ENCODE data around the gene RIOK2.
A peak's percentile ranks its signal among the peaks of the same experiment; 100 is the strongest.
"Not testable (repeated sequence)": the region's sequence is repeated elsewhere in the genome, so short reads cannot be mapped to it uniquely, and the experiment has no call there.

RIOK2 gene

GRCh38 chr5:97183100-97183929, at the start of gene RIOK2:
TSS of gene RIOK2 (minus strand) at chr5:97183247. CDS start at chr5:97183191, 56 bp downstream.
- DNase-seq, result peak; percentile 39 to 95 (median 85)

DNA sequence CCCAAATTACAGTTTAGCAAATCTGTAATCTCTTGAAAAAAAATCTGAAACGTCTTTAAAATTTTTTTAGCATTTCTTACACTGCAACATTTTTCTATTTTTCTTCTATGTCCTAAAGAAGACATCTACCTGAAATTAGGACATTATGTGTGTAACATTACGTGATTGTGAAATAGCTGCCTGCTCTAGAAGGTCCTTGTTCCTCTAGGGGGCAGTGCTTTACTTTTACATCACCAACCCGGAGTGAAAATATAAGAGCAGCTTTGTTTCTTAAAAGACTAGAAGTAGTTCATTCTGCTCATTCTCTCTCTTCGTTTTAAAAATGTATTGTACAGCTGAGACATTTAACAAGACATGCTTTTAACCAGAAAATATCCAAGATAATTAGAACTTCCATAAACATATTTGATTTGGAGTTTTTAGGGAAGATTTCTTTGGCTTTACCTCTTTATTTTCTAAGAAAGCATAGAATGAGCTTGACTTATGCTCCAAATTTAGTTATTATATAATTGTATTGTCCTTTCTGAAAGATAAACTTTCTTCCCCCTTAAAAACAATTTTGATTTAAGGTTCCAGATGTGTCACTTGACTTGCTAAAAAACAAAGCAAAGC, 48.1 kb upstream of the RIOK2 start:
- peak in 18 of 56 donors; percentile 0 to 83 (median 16) for DNase-seq

- no peak for DNase-seq
Observed at GRCh38 chr5:97229688-97230285, 46.7 kb upstream of the RIOK2 start.

GRCh38 chr5:97229196-97229595, 46.1 kb upstream of the RIOK2 start:
- DNase-seq, result no peak

GRCh38 chr5:97225222-97225621, 42.2 kb upstream of the RIOK2 start:
- DNase-seq, result no peak

GRCh38 chr5:97224112-97224750, 41.2 kb upstream of the RIOK2 start:
- no peak for DNase-seq

DNA sequence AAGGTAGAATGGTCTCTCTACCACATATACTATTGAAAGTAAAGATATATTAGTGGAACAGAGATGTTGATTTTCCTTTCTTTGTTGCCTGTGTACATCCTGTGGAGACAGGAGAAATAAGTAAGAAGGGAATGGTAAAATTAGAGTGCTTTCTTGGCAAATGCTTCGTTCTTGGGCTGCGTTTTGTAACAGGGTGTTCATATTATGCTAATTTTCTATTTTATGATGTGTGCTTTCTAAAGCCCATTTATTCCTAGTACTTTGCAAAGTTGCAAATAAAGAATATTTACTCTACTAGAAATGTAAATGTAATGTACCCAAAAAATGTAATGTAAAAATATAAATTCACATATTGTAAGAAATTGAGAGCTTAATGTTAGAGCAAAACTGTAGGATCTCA, 40.5 kb upstream of the RIOK2 start:
- no peak for DNase-seq

DNA sequence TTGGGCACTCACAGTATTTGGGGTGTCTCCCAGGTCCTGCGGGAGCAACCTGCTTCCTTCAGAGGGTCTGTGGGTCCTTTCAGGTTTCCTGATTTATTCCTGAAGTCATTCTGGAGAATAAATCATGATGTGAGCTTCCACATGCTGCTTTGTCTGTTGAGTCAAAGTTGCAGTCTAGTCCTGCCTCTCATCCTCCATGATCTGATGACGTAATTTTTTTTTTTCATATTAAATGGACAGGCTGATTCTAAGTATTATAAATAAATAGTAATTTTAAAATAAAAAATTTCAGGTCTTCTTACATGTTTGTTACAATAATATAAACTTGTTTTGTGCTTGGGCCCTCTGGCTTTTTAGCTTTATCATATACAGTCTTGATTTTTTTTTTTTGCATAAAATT, 26.3 kb upstream of the RIOK2 start:
- DNase-seq, result no peak

GRCh38 chr5:97208714-97209113, 25.7 kb upstream of the RIOK2 start:
- DNase-seq, result no peak

DNA sequence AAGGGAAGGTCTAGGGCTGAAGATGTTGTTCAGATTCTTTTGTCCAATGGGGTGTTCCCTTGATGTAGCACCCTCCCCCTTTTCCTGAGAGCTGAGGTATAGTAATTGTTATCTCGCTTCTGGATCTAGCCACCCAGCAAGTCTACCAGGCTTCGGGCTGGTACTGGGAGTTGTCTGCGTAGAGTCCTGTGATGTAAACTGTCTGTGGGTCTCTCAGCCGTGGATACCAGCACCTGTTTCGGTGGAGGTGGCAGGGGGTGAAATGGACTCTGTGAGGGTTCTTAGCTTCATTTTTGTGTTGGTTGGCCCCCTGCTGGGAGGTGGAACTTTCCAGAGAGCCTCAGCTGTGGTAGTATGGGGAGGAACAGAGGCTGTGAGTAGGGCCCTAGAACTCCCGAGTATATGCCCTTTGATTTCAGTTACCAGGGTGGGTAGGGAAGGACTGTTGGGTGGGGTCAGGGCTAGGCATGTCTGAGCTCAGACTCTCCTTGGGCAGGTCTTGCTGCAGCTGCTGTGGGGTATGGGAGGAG, 25.2 kb upstream of the RIOK2 start:
- DNase-seq, result no peak

- no peak for DNase-seq
Observed at GRCh38 chr5:97194366-97194765, 11.3 kb upstream of the RIOK2 start.

GRCh38 chr5:97193355-97193688, 10.3 kb upstream of the RIOK2 start:
- DNase-seq, result no peak

DNA sequence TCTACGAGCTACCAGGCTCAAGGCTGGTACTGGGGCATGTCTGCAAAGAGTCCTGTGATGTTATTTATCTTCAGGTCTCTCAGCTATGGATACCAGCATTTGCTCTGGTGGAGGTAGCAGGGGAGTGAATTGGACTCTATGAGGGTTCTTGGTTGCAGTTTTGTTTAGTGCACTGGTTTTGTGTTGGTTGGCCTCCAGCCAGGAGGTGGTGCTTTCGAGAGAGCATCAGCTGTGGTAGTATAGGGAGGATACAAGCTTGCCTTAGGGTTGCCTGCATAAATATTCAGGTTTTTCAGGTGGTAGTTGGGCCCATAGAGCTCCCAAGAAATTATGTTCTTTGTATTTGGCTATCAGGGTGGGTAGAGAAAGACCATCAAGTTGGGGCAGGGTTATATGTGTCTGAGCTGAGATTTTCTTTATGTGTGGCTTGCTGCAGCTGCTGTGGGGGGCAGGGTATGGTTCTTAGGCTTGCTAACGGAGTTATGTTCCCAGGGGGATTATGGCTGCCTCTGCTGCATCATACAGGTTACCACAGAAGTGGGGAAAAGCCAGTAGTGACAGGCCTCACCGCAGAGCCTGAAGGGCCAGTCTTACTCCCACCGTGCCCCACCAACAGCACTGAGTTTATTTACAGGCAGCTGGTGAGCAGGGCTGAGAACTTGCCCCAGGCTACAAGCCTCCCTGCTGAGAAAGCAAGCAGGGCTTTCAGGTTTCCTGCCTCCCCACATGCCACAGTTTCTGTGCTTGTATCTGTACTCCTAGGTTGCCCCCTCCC, 9.7 kb upstream of the RIOK2 start:
- DNase-seq, result no peak

DNA sequence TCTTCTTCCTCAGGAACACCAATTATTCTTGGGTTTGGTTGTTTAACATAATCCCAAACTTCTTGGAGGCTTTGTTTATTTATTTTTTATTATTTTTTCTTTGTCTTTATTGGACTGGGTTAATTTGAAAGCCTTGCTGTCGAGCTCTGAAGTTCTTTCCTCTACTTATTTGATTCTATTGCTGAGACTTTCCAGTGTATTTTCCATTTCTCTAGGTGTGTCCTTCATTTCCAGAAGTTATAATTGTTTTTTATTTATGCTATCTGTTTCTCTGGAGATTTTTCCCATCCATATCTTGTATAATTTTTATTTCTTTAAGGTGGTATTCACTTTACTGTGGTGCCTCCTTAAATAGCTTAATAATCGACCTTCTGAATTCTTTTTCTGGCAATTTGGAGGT, 8.8 kb upstream of the RIOK2 start:
- no peak for DNase-seq

GRCh38 chr5:97189523-97189922, 6.5 kb upstream of the RIOK2 start:
- DNase-seq, result not testable (repeated sequence)

GRCh38 chr5:97183930-97184213, 825 bp upstream of the RIOK2 start:
- DNase-seq, result no peak

DNA sequence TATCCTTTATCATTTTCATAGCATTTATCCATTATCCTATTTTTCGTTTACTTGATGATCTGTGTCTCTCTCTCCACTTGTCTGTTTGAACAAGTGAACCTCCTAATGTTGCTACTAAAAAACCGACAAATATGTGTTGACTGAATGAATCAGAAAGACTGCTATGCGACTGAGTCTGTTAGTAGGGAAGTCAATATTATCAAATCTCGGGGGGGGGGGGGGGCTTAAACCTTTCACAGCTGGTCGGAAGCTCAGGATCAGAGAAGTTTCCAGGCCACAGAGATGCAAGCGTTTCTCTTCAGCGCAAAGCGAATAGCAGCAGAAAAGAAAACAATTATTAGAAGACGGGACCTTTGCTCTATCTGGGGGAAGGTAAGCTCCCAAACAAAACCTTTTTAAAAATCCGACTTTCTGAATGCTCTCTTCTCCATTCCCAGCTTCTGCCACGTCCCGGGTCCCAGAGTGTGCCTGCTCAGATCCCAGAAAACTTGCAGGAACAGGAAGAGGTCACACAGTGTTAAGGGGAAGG, 412 bp downstream of the RIOK2 start:
- DNase-seq, result no peak

GRCh38 chr5:97181856-97182545, 1.0 kb downstream of the RIOK2 start:
- no peak for DNase-seq

DNA sequence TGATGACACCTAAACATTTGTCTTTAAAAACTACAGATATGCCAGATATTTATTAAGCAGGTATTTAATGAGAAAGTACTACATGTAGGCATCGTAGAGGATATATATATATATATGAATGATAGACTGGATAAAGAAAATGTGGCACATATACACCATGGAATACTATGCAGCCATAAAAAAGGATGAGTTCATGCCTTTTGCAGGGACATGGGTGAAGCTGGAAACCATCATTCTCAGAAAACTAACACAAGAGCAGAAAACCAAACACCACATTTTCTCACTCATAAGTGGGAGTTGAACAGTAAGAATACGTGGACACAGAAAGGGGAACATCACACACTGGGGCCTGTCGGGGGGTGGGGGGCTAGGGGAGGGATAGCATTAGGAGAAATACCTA, 3.6 kb downstream of the RIOK2 start:
- DNase-seq, result not testable (repeated sequence)

GRCh38 chr5:97172227-97172626, 10.8 kb downstream of the RIOK2 start:
- DNase-seq, result no peak

- DNase-seq, result no peak
Observed at GRCh38 chr5:97171703-97172102, 11.3 kb downstream of the RIOK2 start.

Measured in amygdala (tissue), 56 donors.